Heart left ventricle (tissue), 16 donors: ENCODE data around the gene DSE. TPM values are rescaled to one million over a fixed set of nuclear protein-coding genes. Genes with fewer than 3 reads are reported as not detected.

Experiments
- ATAC-seq, 4 donors: fragments of 200-7000 bp; cut with Tn5 transposase; one replicate each; pipeline ENCODE4 v1.9.1; 2020 to 2022; ENCODE audit warnings: moderate library complexity in 4 of 4, mild to moderate bottlenecking in 3 of 4, moderate number of reproducible peaks in 1 of 4
- DNase-seq, 5 donors: peaks; one replicate each; pipeline ENCODE4 v3.0.0-alpha.2; 2020
- H3K27ac ChIP-seq, 12 donors: fragments of 200-600 bp; sonication (generic) in 4 of 12; one replicate each; pipeline versions ENCODE4 v1.5.0 to v1.8.0; 2016 to 2022; ENCODE audit warnings: mild to moderate bottlenecking in 2 of 12
- H3K27me3 ChIP-seq, 9 donors: fragments of 200-600 bp; sonication (generic) in 2 of 9; one replicate each; pipeline versions ENCODE4 v1.5.1 to v1.8.0; 2016 to 2022; ENCODE audit warnings: mild to moderate bottlenecking in 3 of 9
- H3K36me3 ChIP-seq, 9 donors: fragments of 200-600 bp; sonication (generic) in 2 of 9; one replicate each; pipeline versions ENCODE4 v1.5.0 to v1.8.0; 2018 to 2022; ENCODE audit warnings: mild to moderate bottlenecking in 2 of 9
- H3K4me1 ChIP-seq, 12 donors: fragments of 200-600 bp; sonication (generic) in 4 of 12; one replicate each; pipeline versions ENCODE4 v1.5.0 to v1.8.0; 2016 to 2022; ENCODE audit warnings: mild to moderate bottlenecking in 3 of 12
- H3K4me3 ChIP-seq, 12 donors: fragments of 200-600 bp; sonication (generic) in 4 of 12; one replicate each; pipeline versions ENCODE4 v1.5.0 to v1.8.0; 2017 to 2022; ENCODE audit warnings: mild to moderate bottlenecking in 9 of 12, moderate library complexity in 4 of 12
- H3K9me3 ChIP-seq, 12 donors: fragments of 200-600 bp; sonication (generic) in 4 of 12; one replicate each; pipeline versions ENCODE4 v1.5.0 to v1.8.0; 2016 to 2022; ENCODE audit warnings: mild to moderate bottlenecking in 1 of 12
- POLR2A ChIP-seq, 2 donors: fragments of 450-650 bp; IDR thresholded peaks; one replicate each; pipeline ENCODE4 v1.6.1; 2017; ENCODE audit warnings: antibody characterized with exemption in 2 of 2, mild to moderate bottlenecking in 2 of 2, moderate library complexity in 2 of 2
- WGBS, 4 donors: extraction: QIAGEN DNeasy Blood & Tissue Kit in 2 of 4; methylation state at CpG; one replicate each; pipeline versions ENCODE4 v1.1.5 to v1.1.7; 2013 to 2018; 5-methylcytosine and 5-hydroxymethylcytosine counted together
- intact Hi-C, 10 donors: fragments of 100-400 bp; cut with DNase I; formaldehyde crosslinking; loops; one replicate each; pipeline versions ENCODE4 v1.11.1 to v1.14.2; 2022
- polyA plus RNA-seq, 2 donors: library from polyadenylated mRNA; stranded (reverse); fragments of 200-250 nt; gene quantifications; one replicate each; pipeline ENCODE4 v1.2.3, GENCODE V29; 2013
- total RNA-seq, 9 donors: library from RNA; depleted of rRNA in 2 of 9; stranded (reverse); fragments of >200 nt in 2 of 9; fragmentation: NEBNext Ultra II Directional in 3 of 9; extraction: Animal tissue kit (Norgen Biotek cat#: 25700) in 3 of 9; gene quantifications; one replicate each; pipeline versions ENCODE4 v1.1.0 to v1.2.4, GENCODE V29; 2016 to 2023
- TF ChIP-seq, protein P1 (sequence below), 12 donors: fragments of 200-600 bp; sonication (generic) in 4 of 12; IDR thresholded peaks; one replicate each; pipeline versions ENCODE4 v1.5.0 to v1.8.0; 2018 to 2022; ENCODE audit warnings: antibody characterized with exemption in 12 of 12, mild to moderate bottlenecking in 5 of 12
- donor health status: ischemic (EF 13 %, LVEDD 7.1; RV severe dilation, severe dysfunction).
- donor health status: healthy with polysubstance abuse.
- donor health status: DM: no; HTN: yes; CAD: no.
- donor health status: DM: no; HTN: no; CAD: no.
- donor health status: ischemic (EF 25% LVEDD 6.9; RV normal size, moderate dysfunction).
- donor health status: ischemic (EF 25% LVEDD 5.7; RV mildly dilated, moderate dysfunction).
- donor health status: healthy.
- donor health status: DM: yes; HTN: yes; CAD: no.
- donor health status: ischemic (EF 35%, LVEDD 5.7; RV mildly dilated, moderate dysfunction).
- donor health status: nonischemic (EF 11% LVEDD 7.7; RV severe dilation, severe dysfunction).
- donor health status: DM: yes; HTN: yes; CAD: no.
- donor health status: PGD.
- donor health status: ischemic (EF 29% LVEDD 5.4; RV normal size, mild dysfunction).
- donor health status: nonischemic (EF 23%, LVEDD 6.1; RV moderate dilation, normal function).

DSE gene
- total and polyA plus RNA-seq, 11 donors = 3.2 to 37.3 (median 11.1) TPM

DNA sequence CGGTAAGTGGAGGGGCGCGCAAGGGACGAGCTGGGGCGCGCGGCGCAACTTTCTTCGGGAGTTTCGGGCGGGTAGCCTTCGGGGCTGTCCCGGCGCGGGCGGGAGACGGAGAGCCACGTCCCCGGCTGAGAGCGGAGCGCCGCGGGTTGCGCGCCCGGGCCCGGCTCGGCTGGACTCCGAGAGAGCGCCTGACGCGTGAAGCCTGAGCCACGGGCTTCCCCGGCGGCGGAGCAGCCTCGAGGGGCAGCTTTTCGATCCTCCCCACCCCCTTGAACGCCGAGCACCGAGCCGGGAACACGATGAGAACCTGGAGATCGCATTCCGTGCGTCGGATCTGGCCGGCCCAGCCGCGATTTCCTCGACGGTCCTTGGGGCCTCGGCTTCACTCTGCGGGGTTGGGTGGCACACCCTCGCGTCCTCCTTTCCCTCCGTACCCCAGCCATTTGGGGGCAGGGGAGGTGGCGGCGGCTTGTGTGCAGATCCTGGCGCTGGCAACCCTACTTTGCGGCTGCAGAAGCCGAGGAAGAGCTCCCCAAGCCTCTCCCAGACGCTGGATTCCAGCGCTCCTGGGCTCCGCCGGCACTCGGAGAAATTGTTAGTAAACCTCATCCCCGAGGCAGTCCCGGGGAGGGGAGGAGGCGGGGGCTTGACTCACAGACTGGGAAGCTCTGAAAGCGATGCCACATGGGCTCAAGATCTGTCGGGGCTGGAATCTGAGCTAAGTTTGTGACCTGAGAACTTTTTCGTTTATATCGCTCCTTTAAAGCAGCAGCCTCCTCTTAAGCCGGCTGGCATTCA is 572 bp downstream of the DSE start:
- DNase-seq (peak; percentile 68 to 85 (median 81)), ATAC-seq (peak; percentile 33 to 82 (median 78))
- Histone ChIP-seq H3K36me3 (peaks cover 0 to under 1% (median 0%) of the 10 kb centered on the region in 9 donors), H3K27me3 (no peaks in the 10 kb centered on the region), H3K27ac (peak overlapping the region; percentile 81 to 96 (median 84)), H3K9me3 (no peaks in the 10 kb centered on the region), H3K4me1 (peaks cover 0 to 57% (median 6%) of the 10 kb centered on the region in 12 donors), H3K4me3 (peak overlapping the region; percentile 46 to 89 (median 78))
- intact Hi-C loops = loop anchor here in 3 of 10 donors (5.0 to 10.0 kb wide), 3 partner anchors 79 to 89 kb away; no protein-coding TSS in a partner anchor
- TF ChIP-seq, protein P1, sequence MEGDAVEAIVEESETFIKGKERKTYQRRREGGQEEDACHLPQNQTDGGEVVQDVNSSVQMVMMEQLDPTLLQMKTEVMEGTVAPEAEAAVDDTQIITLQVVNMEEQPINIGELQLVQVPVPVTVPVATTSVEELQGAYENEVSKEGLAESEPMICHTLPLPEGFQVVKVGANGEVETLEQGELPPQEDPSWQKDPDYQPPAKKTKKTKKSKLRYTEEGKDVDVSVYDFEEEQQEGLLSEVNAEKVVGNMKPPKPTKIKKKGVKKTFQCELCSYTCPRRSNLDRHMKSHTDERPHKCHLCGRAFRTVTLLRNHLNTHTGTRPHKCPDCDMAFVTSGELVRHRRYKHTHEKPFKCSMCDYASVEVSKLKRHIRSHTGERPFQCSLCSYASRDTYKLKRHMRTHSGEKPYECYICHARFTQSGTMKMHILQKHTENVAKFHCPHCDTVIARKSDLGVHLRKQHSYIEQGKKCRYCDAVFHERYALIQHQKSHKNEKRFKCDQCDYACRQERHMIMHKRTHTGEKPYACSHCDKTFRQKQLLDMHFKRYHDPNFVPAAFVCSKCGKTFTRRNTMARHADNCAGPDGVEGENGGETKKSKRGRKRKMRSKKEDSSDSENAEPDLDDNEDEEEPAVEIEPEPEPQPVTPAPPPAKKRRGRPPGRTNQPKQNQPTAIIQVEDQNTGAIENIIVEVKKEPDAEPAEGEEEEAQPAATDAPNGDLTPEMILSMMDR (IDR thresholded peaks at IDR 0.05) = no peak
- no peak for TF ChIP-seq POLR2A (IDR thresholded peaks at IDR 0.05)
- 0 to 1% (median 0%) methylated on average over 25 to 75 of the region's 75 CpGs for WGBS, 4 donors

DNA sequence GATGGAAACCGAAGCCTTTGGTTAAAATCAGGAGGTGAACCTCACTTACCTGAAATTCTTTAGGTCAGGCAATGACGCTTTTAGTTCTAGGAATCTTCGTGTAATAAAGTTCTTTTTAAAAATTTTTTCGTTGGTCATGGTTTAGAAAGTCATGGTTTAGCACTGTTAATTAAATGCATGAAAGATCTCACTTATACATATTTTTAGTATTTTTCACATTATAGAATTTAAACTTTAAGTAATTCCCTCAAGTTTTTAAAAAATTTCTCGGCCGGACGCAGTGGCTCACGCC is 1.1 kb downstream of the DSE start:
- Histone ChIP-seq H3K27me3 (no peaks in the 10 kb centered on the region), H3K4me1 (peaks cover 0 to 59% (median 6%) of the 10 kb centered on the region in 12 donors), H3K36me3 (peaks cover 0 to 6% (median 0%) of the 10 kb centered on the region in 9 donors), H3K9me3 (no peaks in the 10 kb centered on the region), H3K27ac (peak overlapping the region in 11 of 12 donors; percentile 81 to 96 (median 85)), H3K4me3 (peak overlapping the region; percentile 46 to 89 (median 78))
- no peak for DNase-seq
- WGBS, 4 donors = 39 to 49% (median 45%) methylated on average over 8 of the region's 8 CpGs
- TF ChIP-seq, protein P1 (IDR thresholded peaks at IDR 0.05) = no peak
- no peak for TF ChIP-seq POLR2A (IDR thresholded peaks at IDR 0.05)
- ATAC-seq = no peak
- intact Hi-C loops = loop anchor here in 3 of 10 donors (5.0 to 10.0 kb wide), 3 partner anchors 80 to 90 kb away; no protein-coding TSS in a partner anchor

DNA sequence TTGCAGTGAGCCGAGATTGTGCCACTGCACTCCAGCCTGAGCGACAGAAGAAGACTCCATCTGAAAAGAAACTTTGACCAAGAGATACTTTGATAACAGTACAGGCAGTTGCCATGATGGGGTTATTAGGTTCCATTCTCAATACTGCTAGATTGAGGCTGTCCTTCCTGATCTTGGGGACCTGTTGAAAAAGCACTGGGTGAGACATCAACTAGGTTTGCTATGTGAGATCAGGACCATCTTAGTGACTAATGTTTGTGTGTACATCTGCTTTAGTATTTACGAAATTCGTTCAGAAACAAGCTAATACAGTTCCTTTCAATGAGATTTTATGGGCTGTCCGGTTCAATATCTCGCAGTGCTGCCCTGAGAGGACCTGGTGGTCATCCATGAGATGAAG is 2.6 kb downstream of the DSE start:
- WGBS, 4 donors = 92 to 97% (median 93%) methylated on average over 6 of the region's 6 CpGs
- no peak for ATAC-seq
- peaks cover 0 to 7% (median 0%) of the 10 kb centered on the region in 9 donors for H3K36me3 ChIP-seq

DNA sequence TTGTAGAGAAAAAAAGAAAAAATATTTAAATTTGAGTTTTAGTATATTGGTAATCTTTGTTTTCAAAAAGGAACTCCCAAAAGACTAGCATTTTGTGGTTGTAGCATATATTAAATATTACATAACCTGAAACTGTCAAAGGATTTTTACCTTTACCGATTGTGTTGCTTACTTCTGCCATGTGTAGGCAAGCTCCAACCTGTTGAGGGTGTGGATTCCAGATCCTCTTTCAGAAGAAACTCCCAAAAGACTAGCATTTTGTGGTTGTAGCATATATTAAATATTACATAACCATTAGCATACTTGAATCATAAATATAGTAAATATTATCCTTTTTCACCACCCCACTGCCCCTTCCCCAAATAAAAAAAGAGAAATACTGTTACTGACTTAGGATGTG is 3.2 kb downstream of the DSE start:
- ATAC-seq = no peak
- no peak for TF ChIP-seq POLR2A (IDR thresholded peaks at IDR 0.05)
- TF ChIP-seq, protein P1 (IDR thresholded peaks at IDR 0.05) = no peak
- no peak overlapping the region for H3K27ac ChIP-seq
- no peaks in the 10 kb centered on the region for H3K9me3 ChIP-seq
- H3K4me1 ChIP-seq = peaks cover 0 to 48% (median 6%) of the 10 kb centered on the region in 12 donors
- no peaks in the 10 kb centered on the region for H3K27me3 ChIP-seq
- DNase-seq = no peak
- 89 to 93% (median 91%) methylated on average over 1 of the region's 1 CpG for WGBS, 4 donors
- intact Hi-C loops = loop anchor here in 3 of 10 donors (5.0 to 10.0 kb wide), 3 partner anchors 82 to 92 kb away; no protein-coding TSS in a partner anchor
- no peak overlapping the region for H3K4me3 ChIP-seq
- H3K36me3 ChIP-seq = peaks cover 0 to 7% (median 0%) of the 10 kb centered on the region in 9 donors

More for the DNA sequence above, 2.6 kb downstream of the DSE start:
- DNase-seq = no peak
- no peak overlapping the region for H3K27ac ChIP-seq
- TF ChIP-seq POLR2A (IDR thresholded peaks at IDR 0.05) = no peak
- TF ChIP-seq, protein P1 (IDR thresholded peaks at IDR 0.05) = no peak
- no peaks in the 10 kb centered on the region for H3K27me3 ChIP-seq
- peaks cover 0 to 47% (median 6%) of the 10 kb centered on the region in 12 donors for H3K4me1 ChIP-seq
- H3K4me3 ChIP-seq = peak overlapping the region in 1 of 12 donors; percentile 89
- H3K9me3 ChIP-seq = no peaks in the 10 kb centered on the region
- intact Hi-C loops = loop anchor here in 3 of 10 donors (5.0 to 10.0 kb wide), 3 partner anchors 81 to 91 kb away; no protein-coding TSS in a partner anchor
